Activated CD4-positive, alpha-beta T cell treated with anti-CD3 and anti-CD28 coated beads, Interleukin-2, amount 50 U/mL, for 1 hour (primary cell): Measurements from ENCODE around the gene WDR59.
"Not testable (repeated sequence)": the region's sequence is repeated elsewhere in the genome, so short reads cannot be mapped to it uniquely, and the experiment has no call there.

Experiments
- DNase-seq: peaks from one replicate; pipeline ENCODE4 v3.0.0-alpha.2; 2020

WDR59 gene

DNA sequence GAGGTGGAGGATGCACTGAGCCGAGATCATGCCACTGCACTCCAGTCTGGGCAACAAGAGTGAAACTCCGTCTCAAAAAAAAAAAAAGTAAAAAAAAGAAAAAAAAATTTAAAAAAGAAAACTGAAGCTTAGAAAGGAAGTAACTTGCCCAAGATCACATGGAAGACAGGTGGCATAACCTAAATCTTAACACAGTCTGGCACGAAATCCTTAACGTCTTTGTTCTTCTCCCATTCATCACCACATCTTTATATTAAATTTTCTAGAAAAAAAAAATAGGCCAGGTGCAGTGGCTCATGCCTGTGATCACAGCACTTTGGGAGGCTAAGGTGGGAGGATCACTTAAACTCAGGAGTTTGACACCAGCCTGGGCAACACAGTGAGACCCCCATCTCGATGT, 9.3 kb downstream of the WDR59 start:
- no peak for DNase-seq

DNA sequence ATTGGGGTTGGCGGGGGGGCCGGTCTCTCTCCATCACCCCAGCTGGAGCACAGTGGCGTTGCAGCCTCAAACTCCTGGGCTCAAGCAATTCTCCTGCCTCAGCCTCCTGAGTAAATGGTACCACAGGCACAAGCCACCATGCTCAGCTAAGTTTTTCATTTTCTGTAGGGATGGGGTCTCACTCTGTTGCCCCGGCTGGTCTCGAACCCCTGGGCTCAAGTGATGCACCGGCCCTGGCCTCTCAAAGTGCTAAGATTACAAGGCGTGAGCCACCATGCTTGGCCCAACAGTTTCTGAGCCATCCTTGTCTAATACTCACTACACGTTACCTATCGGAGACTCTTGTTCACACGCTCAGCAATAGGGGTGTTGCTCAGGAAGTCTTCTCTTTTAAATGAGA, 11.6 kb downstream of the WDR59 start:
- no peak for DNase-seq

DNA sequence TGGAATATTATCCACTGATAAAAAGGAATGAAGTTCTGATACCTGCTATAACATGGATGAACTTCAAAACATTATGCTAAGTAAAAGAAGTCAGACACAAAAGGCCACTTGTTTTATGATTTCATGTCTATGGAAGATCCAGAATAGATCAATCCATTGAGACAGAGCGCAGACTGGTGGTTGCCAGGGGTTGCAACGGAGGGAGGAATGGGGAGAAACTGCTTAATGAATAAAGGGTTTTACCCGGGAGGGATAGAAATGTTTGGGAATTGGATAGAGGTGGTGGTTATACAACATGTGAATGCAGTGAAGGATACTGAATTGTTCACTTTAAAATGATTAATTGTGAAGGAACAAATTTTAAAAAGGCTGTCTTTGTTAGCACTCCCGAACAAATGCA, 30.2 kb downstream of the WDR59 start:
- no peak for DNase-seq

DNA sequence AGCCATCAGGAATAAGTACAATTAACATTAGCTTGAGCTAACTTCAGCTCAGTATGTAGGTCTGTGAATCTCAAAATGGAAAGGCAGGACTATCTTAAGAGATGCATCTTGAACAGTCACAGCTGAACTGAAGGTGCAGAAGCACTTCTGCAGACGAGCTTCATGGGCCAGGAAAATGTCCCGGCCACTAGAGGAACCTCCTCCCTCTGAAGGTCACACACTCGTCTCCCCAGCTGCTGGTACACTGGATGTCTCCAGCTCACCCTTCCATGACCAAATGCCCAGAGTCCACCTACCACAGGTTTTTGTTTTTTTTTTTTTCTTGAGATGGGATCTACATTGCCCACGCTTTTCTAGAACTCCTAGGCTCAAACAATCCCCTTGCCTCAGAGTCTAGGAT, 33.2 kb downstream of the WDR59 start:
- DNase-seq: no peak

DNA sequence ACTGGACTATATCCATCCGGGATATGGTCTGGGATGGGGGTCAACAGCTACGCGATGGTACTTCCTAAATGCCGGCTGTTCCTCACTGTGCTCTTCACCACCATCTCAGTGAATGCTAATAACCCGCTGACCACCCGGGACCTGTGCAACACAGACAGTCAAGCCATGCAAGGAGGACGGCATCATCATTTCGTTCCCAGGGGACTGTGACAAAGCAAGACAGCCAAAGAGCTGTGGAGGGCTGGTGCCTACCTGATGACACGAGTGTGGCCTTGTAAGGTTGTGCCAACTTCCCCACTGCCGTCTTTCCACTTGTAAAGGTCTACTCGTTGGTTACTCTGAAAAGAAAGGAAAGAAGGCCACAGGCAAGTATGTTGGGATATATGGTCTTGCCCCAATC, 33.7 kb downstream of the WDR59 start:
- no peak for DNase-seq

DNA sequence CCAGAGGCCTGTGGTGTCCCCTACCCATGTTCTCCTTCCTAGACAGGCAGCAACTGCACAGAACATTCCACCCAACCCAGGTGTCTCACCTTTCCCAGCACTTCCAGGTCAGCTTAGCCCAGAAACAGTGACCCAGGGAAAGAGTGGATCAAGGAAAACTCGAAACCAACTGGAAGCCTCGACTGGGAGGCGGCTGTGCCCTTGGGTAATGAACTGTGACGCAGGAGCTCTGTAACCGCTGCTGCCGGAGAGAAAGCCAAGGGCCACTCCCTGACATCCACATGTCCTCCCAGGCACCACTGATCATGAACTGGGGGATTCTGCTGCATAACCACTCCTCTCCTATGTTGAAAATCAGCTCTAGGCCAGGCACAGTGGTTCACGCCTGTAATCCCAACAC, 34.4 kb downstream of the WDR59 start:
- DNase-seq: no peak

DNA sequence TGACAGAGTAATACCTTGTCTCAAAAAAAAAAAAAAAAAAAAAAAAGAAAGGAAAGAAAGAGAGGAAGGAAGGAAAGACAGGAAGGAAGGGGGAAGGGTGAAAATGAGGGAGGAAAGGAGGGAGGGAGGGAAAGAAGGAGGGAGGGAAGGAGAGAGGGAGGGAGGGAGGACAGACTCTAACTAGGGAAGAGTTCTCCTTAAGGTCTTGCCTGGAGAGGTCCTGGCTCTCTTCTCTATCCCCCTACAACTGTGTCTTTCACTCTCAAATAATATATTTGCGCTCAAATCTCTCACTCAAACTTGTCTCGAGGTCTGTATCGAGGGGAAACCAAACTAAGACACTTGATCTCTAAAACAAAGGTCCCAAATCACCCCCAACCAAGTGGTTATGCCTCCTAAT, 35.6 kb downstream of the WDR59 start:
- DNase-seq: no peak

DNA sequence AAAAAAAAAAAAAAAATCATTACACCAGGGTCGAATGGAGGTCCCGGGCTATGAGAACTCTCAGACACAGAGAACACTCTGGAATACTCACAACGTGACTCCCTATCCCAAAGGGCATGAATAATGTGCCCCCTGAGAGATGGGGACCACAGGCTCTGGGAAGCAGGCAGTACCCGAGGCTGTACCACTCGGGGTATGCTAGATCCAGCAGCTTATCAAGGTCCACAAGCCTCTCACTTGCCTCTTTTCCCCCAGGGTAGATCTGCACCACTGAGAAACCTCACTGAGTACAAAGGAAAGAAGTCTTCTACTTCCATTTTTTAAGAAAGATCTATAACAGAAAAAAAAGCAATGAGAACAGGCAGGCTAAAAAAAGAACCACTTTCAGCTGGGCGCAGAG, 40.5 kb downstream of the WDR59 start:
- no peak for DNase-seq

DNA sequence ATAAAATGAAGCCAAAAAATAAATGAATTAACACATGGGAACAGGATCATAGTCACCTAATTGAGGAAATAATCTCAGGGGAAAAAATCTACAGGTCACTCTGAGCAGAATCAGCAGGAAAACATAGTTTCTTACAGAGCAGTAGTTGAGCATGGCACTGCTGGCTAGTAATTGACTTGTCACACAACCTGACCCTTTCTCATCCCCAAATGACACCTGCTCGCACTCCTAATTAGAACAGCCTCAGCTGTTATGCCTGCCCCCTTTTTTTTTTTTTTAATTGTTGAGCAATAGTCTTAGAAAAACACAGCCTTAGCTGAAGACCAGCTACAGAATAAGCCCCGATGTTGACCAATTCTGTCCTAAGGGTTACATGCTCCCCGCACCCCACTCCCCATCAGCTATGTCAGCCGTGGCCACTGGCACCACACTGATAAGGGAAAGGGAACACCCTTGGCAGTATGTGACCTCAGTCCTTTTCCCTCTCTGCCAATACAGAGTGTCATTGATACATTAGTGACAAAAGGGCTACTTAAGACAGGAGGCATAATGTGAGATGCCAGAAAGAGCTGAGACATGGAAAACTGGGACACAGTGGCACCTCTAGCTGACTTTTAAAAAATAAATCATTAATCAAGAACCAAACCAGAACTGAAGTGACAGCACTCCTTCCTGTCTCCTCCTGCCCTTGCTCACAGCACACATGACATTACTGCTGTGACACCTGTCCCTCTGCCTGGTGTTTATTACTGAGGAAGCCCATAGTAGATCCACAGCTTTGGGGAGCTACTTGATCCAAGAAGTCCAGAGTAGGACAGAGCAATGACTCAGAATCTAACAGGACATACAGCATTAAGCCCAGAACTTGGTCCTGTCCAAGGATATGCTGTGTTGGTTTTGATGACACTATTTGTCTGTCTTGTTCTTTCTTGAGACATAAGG, 41.7 kb downstream of the WDR59 start:
- DNase-seq: no peak

DNA sequence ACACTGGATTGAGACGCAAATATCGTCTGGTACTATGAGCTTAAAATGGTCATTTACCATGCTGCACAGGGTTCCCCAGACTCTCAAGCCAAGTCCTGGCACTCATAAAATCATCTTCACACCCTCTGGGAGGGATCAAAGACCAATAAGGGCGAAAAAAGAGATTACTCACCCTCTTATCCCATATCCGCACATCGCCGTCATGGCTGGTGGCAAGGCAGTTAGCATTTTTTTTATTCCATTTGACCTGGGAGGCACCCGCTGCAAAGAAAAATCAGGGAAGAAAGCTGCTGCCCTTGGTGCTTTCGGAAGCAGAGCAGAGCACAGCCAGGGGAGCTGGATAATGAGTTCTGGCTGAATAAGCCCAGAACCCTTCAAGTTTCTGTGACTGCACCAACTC, 42.4 kb downstream of the WDR59 start:
- no peak for DNase-seq

DNA sequence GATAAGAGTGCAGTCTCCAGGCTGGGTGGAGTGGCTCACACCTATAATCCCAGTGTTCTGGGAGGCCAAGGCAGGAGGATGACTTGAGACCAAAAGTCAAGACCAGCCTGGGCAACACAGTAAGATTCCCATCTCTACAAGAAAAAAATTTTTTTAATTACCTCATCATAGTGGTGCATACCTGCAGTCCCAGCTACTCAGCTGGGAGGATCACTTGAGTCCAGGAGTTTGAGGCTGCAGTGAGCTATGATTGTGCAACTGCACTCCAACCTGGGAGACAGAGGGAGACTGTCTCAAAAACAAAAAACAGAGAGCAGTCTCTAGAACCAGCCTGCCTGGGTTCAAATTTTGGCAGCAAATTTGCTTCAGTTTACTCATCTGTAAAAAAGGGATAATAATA, 45.2 kb downstream of the WDR59 start:
- no peak for DNase-seq

DNA sequence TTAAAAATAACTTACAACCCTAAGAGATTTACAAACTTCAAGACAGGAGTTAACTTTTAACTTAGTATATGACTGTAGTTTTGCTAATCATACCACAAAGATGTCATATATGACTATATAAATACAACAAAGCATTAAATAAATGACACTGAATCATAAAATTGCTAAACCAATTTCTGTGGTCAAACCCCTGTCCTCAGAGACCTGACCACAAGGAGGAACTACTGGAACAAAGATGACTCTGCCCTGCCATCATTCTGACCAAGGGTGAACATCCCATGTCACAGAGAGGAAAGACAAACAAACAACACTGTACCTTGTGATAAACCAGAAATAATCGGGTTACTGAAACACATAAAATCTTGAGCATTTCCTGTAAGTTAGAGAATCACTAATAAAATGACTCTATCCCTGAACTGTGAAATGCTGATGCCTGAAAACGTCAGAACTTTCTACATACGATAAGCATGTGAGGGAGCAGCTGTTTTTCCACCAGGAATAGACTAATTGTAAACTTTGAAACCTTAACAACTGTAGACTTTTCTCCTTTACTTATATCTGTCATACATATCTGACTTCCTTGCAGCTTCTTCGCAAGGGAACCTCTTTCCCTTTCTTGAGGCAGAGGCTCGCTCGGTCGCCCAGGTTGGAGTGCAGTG, 47.9 kb downstream of the WDR59 start:
- no peak for DNase-seq

DNA sequence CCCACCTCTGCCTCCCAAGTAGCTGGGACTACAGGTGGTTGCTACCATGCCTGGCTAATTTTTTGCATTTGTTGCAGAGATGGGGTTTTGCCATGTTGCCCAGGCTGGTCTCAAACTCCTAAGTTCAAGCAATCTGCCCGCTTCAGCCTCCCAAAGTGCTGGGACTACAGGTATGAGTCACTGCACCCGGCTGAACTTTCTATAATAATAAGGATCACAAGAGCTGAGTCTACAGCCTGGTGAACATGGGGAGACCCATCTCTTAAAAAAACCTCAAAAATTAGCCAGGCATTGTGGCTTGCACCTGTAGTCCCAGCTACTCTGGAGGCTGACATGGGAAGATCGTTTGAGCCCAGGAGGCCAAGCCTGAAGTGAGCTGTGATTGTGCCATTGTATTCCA, 53.5 kb downstream of the WDR59 start:
- no peak for DNase-seq

DNA sequence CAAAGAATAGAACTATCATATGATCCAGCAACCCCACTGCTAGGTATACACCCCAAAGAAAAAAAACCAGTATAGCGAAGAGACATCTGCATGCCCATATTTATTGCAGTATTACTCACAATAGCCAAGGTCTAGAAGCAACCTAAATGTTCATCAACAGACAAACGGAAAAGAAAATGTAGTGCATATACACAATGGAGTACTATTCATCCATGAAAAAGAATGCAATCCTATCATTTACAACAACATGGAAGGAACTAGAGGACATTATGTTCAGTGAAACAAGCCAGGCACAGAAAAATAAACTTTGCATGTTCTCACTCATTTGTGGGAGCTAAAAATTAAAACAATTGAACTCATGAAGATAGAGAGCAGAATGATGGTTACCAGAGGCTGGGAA, 55.3 kb downstream of the WDR59 start:
- DNase-seq: no peak

DNA sequence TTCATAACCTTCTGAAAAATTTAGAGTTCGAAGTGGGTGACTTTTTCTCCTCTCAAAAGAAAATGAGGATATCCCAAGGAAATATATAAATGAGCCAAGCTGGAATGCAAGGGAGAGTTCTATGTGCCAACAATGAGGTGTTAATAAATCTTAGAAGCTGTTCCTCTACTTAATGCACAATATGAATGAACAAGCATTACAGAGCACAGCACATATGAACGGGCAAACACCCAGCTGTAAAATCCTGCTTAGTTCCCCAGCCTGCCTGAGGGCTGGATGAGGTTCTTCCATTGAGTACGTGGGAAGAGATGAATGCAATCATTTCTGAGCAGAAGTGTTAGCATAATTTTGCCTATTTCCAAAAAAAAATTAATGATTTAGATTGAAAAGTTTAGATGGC, 58.1 kb downstream of the WDR59 start:
- no peak for DNase-seq

DNA sequence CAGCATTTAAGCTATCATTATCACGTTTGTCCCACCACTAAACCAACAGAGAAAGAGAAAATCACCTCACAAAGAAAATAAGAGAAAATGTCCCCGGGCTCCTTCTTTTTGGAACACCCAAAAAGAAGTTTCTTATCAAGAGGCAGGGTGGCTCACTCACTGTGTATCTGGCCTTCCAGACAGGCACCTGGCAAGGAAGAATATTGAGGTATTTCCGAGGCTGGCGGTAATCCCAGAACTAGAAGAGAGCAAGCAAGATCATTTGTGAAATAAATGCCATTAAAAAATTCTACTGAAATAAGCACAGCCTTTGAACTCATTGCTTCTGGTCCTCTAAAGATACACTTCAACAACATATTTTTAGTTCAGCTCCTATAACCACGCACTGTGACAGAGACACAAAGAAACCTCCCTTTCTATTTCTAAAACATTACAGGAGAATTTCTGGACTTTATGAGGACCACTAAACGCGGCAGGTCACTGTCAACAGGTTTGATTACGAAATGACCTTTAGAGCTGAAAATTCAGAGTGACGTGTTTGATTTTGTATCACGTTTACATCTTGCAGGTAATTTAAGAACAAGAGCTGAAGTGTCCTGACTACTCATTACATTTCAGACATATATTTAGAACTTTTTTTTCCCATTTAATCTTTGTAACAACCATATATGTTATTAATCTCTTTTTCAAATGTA, 61.0 kb downstream of the WDR59 start:
- DNase-seq: no peak

DNA sequence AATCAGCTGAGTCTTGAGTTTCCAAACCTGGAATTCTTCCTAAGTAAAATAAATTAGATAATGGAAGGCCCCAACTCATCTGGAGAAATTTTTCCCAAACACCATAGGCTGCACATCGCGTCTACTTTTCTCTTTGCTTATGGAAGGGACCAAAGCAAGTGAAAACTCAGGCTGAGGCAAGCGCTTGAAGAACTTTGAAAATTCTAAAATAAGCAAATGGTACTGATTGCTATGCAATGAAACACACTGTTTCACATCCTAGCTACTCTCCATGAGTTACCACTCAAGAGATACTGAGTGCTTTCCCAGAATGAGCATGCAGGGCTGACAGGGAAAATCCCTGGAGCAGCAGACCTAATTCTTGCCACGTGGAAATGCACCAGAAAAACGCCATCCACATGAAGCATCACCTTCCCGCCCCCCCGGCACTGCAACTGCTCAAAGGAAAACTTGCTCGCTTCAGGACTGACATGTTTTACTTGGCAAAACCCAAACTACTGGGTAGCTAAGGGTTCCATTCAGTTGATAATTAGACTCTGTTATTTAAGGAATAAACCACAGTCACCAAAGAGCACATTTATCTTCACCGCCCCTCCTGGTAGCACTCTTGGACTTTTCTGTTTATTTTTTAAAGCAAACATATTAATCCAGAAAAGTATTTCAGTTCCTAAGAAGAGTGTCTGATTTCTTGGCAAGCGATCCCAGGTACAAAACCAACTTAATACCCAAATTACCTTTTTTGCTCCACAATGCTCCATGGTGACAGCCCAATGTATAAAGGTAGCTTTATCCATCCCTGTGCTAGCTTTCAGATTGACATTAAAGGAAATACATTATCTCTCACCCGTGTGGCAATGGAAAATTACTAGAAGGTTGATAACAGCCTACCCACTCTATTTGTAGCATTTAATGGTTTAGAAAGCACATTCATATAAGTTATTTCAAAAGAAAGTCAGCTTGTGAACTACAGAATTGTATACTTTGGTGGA, 62.5 kb downstream of the WDR59 start:
- no peak for DNase-seq

DNA sequence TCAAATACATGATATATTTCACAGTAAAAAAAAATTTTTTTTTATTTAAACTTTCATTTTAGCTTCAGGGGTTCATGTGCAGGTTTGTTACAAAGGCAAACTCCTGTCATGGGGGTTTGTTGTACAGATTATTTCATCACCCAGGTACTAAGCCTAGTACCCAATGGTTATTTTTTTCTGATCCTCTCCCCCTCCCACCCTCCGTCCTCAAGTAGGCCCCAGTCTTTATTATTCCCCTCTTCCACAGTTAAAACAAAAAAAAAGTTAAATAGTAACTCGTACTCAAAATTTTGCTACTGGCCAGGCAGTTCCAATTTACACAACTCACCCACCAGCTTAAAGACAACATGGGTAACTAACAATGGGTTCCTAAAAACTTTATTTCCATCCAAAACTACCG, 63.9 kb downstream of the WDR59 start:
- no peak for DNase-seq

DNA sequence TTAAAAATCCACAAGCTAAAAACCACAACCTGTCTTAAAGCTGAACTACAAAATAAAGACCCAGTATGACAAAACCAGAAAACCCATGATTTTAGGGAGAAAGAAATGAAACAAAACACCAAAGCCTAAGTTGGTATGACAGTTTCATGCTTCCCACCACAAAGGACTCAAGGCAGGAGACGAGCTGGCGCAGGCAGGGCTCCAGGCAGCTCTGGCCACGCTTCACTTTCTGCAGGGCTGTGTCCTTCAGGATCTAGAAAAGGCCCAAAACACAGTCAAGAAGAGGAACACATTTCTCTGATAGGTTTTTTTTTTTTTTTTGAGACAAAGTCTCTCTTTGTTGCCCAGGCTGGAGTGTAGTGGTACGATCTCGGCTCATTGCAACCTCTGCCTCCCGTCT, 75.3 kb downstream of the WDR59 start:
- DNase-seq: no peak

DNA sequence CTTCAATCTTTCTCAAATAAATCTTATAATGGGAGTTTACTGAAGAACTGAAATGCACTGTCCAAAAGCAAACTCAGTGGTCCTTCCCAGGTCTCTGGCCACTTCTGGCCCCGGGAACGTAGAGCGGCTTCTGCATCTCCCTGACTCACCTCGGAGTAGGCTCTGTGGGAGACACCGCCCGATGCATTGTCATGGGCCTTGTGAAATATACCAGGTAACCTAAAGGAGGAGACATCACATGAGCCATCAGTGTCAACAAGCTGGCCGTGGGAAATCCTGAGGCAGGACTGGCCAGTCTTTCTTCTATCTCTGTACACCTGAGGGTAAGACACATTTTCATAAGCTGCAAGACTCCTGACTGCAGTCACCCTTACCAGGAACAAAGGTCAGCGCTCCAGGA, 76.2 kb downstream of the WDR59 start:
- not testable (repeated sequence) for DNase-seq

DNA sequence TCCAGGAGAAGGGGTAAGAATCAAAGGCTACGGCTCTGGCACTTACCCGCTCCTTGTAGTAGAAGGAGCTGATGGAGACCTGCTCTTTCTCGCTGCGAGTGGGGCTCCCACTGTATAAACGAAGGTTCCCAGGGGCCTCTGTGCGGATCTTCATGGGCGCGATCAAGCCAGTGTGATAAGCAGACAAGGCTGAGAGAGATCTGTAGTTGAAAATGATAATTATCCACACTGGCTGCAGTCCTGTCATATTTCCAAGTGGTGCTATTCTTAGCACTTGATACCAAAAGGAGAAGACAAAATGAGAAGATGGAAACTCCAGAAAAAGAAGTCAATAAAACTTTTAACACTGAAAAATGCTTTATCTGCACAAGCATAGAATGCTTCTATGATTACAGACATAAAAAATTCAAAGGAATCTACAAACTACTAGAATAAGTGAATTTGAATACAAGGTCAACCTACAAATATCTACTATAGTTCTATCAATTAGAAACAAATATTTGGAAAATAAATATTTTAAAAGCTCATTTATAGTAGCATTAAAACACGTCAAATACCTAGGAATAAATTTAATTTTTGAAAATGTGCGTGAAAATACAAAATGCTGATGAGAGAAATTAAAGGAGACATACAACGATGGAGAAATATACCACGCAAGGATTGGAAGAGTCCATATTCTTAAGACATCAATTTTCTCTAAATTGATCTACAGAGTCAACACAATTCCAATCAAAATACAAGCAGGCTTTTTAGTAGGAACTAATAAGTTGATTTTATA, 80.8 kb downstream of the WDR59 start:
- no peak for DNase-seq

DNA sequence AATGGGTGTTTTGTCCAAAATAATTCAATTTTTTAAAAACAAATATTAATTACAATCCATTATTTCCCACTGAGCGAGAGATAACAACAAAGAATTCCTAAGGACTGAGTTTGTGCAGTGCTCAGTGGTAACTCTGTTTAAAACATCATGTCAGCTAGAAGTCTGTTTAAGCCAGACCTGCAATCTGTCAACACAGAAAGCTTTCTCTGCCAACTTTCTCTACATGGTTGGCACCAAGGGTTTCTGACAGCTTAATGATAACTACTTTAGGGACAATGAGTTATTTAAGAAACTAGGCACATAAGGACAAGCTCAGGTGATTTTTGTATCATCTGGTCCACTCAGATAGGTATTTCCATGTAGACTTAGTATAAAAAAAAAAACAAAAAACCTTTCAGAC, 81.8 kb downstream of the WDR59 start:
- DNase-seq: no peak
